DOHH2 (cell line): Measurements from ENCODE around the gene RABL6.

Source experiments
- H3F3A ChIP-seq: fragments of 200-600 bp; sonication (generic), shearing (Covaris generic); 2 replicates; pipeline ENCODE4 v1.6.0; 2016; ENCODE audit warnings: antibody characterized with exemption, mild to moderate bottlenecking; ENCODE audit not compliant: control insufficient read depth, insufficient read depth
- H3K27ac ChIP-seq: fragments of 200-600 bp; sonication (generic); 2 replicates; pipeline ENCODE4 v1.5.1; 2014; ENCODE audit warnings: low read depth, mild to moderate bottlenecking, low read length, moderate library complexity
- H3K27me3 ChIP-seq: fragments of 200-600 bp; sonication (generic); 2 replicates; pipeline ENCODE4 v1.6.1; 2014; ENCODE audit warnings: mild to moderate bottlenecking, low read length, mixed read lengths; ENCODE audit not compliant: control insufficient read depth
- H3K36me3 ChIP-seq: fragments of 200-600 bp; sonication (generic); 2 replicates; pipeline ENCODE4 v1.6.1; 2014; ENCODE audit warnings: mild to moderate bottlenecking, low read length, moderate library complexity, mixed read lengths; ENCODE audit not compliant: control insufficient read depth
- H3K4me1 ChIP-seq: fragments of 200-600 bp; sonication (generic); 2 replicates; pipeline ENCODE4 v1.6.1; 2014; ENCODE audit warnings: mild to moderate bottlenecking, low read length, mixed read lengths; ENCODE audit not compliant: control insufficient read depth
- H3K4me2 ChIP-seq: fragments of 200-600 bp; sonication (generic); 2 replicates; pipeline ENCODE4 v1.6.0; 2014; ENCODE audit warnings: mild to moderate bottlenecking, low read length, moderate library complexity
- H3K4me3 ChIP-seq: fragments of 200-600 bp; sonication (generic); 2 replicates; pipeline ENCODE4 v1.5.1; 2014; ENCODE audit warnings: mild to moderate bottlenecking, low read length, mixed read lengths
- H3K79me2 ChIP-seq: fragments of 200-600 bp; sonication (generic); 2 replicates; pipeline ENCODE4 v1.6.1; 2014; ENCODE audit warnings: mild to moderate bottlenecking, low read length, mixed read lengths; ENCODE audit not compliant: control insufficient read depth
- H3K9me2 ChIP-seq: fragments of 200-600 bp; sonication (generic); replicated peaks from 2 replicates; pipeline ENCODE4 v1.6.1; 2014; ENCODE audit warnings: mild to moderate bottlenecking, low read length, mixed read lengths; ENCODE audit not compliant: control insufficient read depth
- H3K9me3 ChIP-seq: fragments of 200-600 bp; sonication (generic); 2 replicates; pipeline ENCODE4 v1.6.1; 2014; ENCODE audit warnings: antibody characterized with exemption, low read length, mixed read lengths; ENCODE audit not compliant: control insufficient read depth, insufficient read depth
- H4K20me1 ChIP-seq: fragments of 200-600 bp; sonication (generic); 2 replicates; pipeline ENCODE4 v1.6.0; 2014; ENCODE audit warnings: low read depth, mild to moderate bottlenecking, antibody characterized with exemption, low read length, moderate library complexity; ENCODE audit not compliant: control insufficient read depth, insufficient read depth
- EZH2phosphoT487 ChIP-seq: fragments of 200-600 bp; sonication (generic); IDR thresholded peaks from 2 replicates; pipeline ENCODE4 v1.6.1; 2017; ENCODE audit warnings: borderline replicate concordance, mild to moderate bottlenecking, antibody characterized with exemption, low read length, moderate library complexity, mixed read lengths
- TF ChIP-seq, protein P1 (sequence below): fragments of 200-600 bp; sonication (generic); IDR thresholded peaks from one replicate; pipeline ENCODE4 v1.5.1; 2014; ENCODE audit warnings: antibody characterized with exemption, mild to moderate bottlenecking, low read depth, low read length; ENCODE audit not compliant: poor library complexity, severe bottlenecking

Gene RABL6

DNA sequence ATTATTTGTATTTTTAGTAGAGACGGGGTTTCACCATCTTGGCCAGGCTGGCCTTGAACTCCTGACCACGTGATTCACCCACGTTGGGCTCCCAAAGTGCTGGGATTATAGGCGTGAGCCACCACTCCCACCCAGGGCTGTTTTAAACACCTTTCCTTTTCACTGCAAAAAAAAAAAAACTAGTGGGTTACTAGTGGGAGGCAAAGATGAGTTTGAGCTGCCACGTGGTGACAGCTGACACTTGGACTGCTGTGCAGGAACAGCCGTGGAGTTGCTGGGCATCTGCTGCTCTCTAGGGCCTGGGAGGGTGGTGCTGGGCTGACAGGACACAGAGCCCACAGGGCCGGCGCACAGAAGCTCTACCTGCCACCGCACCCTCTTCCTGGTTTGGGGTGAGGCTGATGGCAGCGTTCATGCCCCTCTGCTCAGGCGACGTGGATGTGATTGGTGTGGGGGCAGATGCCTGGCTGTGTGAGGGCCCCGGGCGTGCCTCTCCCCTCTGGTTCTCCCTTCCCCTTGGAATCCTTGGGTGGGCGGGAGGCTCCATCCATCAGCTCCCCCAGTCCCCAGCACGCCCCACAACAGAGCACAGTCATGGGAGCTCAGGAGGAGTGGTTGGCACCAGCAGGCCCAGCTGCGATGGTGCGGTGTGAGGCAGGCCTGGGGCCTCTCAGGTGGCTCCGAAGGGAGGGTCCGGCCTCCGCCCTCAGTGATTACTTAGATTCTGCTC, 16.9 kb downstream of the RABL6 start:
- H3K27ac ChIP-seq, result no peak overlapping the region
- peaks cover 66% of the 10 kb centered on the region for H3K36me3 ChIP-seq
- no peaks in the 10 kb centered on the region; the same call in 1 of the 2 replicates for H4K20me1 ChIP-seq
- TF ChIP-seq EZH2phosphoT487, result no peak
- TF ChIP-seq, protein P1, sequence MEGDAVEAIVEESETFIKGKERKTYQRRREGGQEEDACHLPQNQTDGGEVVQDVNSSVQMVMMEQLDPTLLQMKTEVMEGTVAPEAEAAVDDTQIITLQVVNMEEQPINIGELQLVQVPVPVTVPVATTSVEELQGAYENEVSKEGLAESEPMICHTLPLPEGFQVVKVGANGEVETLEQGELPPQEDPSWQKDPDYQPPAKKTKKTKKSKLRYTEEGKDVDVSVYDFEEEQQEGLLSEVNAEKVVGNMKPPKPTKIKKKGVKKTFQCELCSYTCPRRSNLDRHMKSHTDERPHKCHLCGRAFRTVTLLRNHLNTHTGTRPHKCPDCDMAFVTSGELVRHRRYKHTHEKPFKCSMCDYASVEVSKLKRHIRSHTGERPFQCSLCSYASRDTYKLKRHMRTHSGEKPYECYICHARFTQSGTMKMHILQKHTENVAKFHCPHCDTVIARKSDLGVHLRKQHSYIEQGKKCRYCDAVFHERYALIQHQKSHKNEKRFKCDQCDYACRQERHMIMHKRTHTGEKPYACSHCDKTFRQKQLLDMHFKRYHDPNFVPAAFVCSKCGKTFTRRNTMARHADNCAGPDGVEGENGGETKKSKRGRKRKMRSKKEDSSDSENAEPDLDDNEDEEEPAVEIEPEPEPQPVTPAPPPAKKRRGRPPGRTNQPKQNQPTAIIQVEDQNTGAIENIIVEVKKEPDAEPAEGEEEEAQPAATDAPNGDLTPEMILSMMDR, result no peak
- no peaks in the 10 kb centered on the region for H3K9me3 ChIP-seq
- H3K4me2 ChIP-seq, result no peak overlapping the region
- H3K9me2 ChIP-seq, result no peaks in the 10 kb centered on the region
- no peaks in the 10 kb centered on the region for H3F3A ChIP-seq
- H3K4me3 ChIP-seq, result no peak overlapping the region
- peaks cover 27% of the 10 kb centered on the region for H3K79me2 ChIP-seq
- H3K4me1 ChIP-seq, result no peaks in the 10 kb centered on the region
- no peaks in the 10 kb centered on the region for H3K27me3 ChIP-seq

DNA sequence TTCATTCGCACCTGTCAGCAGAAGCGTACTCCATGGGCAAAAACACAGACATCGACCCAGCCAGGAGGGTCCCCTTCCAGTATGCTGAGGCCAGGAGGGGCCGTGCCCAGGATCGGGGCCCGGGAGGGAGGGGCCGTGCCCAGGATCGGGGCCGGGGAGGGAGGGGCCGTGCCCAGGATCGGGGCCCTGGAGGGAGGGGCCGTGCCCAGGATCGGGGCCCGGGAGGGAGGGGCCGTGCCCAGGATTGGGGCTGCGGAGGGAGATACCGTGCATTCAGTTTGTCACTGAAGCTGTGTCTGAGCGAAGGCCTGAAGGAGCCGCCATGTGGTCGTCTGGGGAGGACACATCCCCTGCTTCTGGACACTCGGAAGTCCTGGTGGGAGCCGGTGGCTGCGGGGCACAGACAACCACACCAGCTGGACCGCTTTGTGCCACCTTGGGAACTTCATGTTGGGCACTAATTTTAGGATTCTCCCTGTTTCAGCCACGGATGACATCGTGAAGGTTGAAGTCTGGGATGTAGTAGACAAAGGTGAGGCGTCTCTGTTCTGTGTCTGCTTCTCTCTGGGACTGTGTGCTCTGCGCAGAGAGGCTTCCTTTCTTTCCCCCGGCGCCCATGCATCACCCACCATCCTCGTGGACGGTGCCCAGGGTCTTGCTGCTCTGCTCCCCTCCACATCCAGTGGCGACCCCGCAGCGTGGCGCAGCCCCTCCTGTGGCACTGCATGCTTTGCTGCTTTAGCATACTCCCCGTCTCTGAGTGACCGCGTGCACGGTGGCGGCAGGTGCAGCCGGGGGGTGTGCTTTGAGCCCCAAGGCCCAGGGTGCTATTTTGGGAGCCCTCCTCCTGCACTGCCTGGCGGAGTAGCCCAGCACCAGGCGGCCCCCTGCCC, 17.8 kb downstream of the RABL6 start:
- H3K36me3 ChIP-seq, result peaks cover 74% of the 10 kb centered on the region
- H4K20me1 ChIP-seq, result no peaks in the 10 kb centered on the region; the same call in 1 of the 2 replicates
- TF ChIP-seq EZH2phosphoT487, result no peak
- TF ChIP-seq, protein P1, result no peak

DNA sequence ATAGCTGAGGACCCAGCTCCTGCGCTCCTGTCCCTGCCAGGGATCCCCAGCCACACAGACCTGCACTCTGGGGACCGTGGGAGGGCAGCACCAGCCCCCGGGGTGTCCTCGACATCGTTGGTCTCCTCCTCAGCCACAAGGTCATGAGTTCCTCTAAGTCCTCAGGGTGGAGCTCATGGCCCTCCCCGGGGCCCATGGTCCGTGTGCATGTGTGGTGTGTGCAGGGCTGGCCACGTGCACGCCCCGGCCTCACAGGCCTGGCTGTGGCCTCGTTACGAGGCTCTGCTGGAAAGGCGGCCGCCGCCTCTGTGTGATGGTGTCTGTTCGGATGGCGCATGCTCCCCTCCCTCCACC, 18.4 kb downstream of the RABL6 start:
- Histone ChIP-seq H3K4me2 (no peak overlapping the region), H3K9me3 (no peaks in the 10 kb centered on the region), H3K4me3 (no peak overlapping the region), H3F3A (no peaks in the 10 kb centered on the region), H4K20me1 (no peaks in the 10 kb centered on the region; the same call in 1 of the 2 replicates), H3K27ac (no peak overlapping the region), H3K27me3 (no peaks in the 10 kb centered on the region), H3K4me1 (no peaks in the 10 kb centered on the region), H3K79me2 (peaks cover 12% of the 10 kb centered on the region), H3K9me2 (no peaks in the 10 kb centered on the region), H3K36me3 (peaks cover 78% of the 10 kb centered on the region)
- no peak for TF ChIP-seq EZH2phosphoT487
- TF ChIP-seq, protein P1, result no peak

More for the DNA sequence above, 17.8 kb downstream of the RABL6 start:
- no peaks in the 10 kb centered on the region for H3K4me1 ChIP-seq
- no peak overlapping the region for H3K27ac ChIP-seq
- H3K79me2 ChIP-seq, result peaks cover 18% of the 10 kb centered on the region
- no peaks in the 10 kb centered on the region for H3K27me3 ChIP-seq
- H3K4me2 ChIP-seq, result no peak overlapping the region
- H3K4me3 ChIP-seq, result no peak overlapping the region
- H3K9me2 ChIP-seq, result no peaks in the 10 kb centered on the region
- no peaks in the 10 kb centered on the region for H3F3A ChIP-seq
- H3K9me3 ChIP-seq, result no peaks in the 10 kb centered on the region
